H9 (cell line): Measurements from ENCODE around the gene SNCA. TPM values are rescaled to one million over a fixed set of nuclear protein-coding genes. Genes with fewer than 3 reads are reported as not detected.

Experiments used
- DNase-seq: peaks from one replicate; pipeline ENCODE4 v3.0.0-alpha.2; 2017
- H2AFZ ChIP-seq: one replicate; pipeline ENCODE4 v1.6.1; 2013; ENCODE audit warnings: mild to moderate bottlenecking, low read length, control low read depth, moderate library complexity
- H2AK5ac ChIP-seq: 2 replicates; pipeline ENCODE4 v1.6.1; 2013; ENCODE audit warnings: low read length, control low read depth, mixed read lengths; ENCODE audit not compliant: insufficient read length
- H2BK120ac ChIP-seq: one replicate; pipeline ENCODE4 v1.6.1; 2013; ENCODE audit warnings: low read depth, mild to moderate bottlenecking, low read length, control low read depth, inconsistent platforms; ENCODE audit not compliant: poor library complexity, severe bottlenecking
- H2BK12ac ChIP-seq: 2 replicates; pipeline ENCODE4 v1.6.1; 2013; ENCODE audit warnings: low read length, control low read depth, mixed read lengths, low read depth; ENCODE audit not compliant: insufficient read length
- H2BK15ac ChIP-seq: 2 replicates; pipeline ENCODE4 v1.6.1; 2013; ENCODE audit warnings: low read depth, low read length, control low read depth
- H2BK20ac ChIP-seq: one replicate; pipeline ENCODE4 v1.6.1; 2013; ENCODE audit warnings: low read depth, mild to moderate bottlenecking, low read length, control low read depth, inconsistent platforms; ENCODE audit not compliant: poor library complexity, severe bottlenecking
- H2BK5ac ChIP-seq: 2 replicates; pipeline ENCODE4 v1.6.1; 2013; ENCODE audit warnings: low read length, control low read depth, mixed read lengths; ENCODE audit not compliant: insufficient read length
- H3K14ac ChIP-seq: 2 replicates; pipeline ENCODE4 v1.6.1; 2013; ENCODE audit warnings: low read length, control low read depth; ENCODE audit not compliant: insufficient read depth
- H3K18ac ChIP-seq: 2 replicates; pipeline ENCODE4 v1.6.1; 2013; ENCODE audit warnings: low read depth, mild to moderate bottlenecking, mixed read lengths, low read length, control low read depth; ENCODE audit not compliant: insufficient read length
- H3K23ac ChIP-seq: 2 replicates; pipeline ENCODE4 v1.6.1; 2013; ENCODE audit warnings: low read length, control low read depth, mixed read lengths, low read depth; ENCODE audit not compliant: insufficient read length
- H3K23me2 ChIP-seq: 2 replicates; pipeline ENCODE4 v1.6.1; 2013; ENCODE audit warnings: low read depth, mild to moderate bottlenecking, mixed read lengths, low read length, control low read depth; ENCODE audit not compliant: insufficient read length, poor library complexity, severe bottlenecking
- H3K27ac ChIP-seq: 2 replicates; pipeline ENCODE4 v1.5.1; 2013; ENCODE audit warnings: low read length, control low read depth, mixed read lengths, low read depth; ENCODE audit not compliant: insufficient read length
- H3K27me3 ChIP-seq: 2 replicates; pipeline ENCODE4 v1.6.1; 2013; ENCODE audit warnings: low read length, control low read depth, inconsistent platforms; ENCODE audit not compliant: insufficient read depth
- H3K4ac ChIP-seq: 2 replicates; pipeline ENCODE4 v1.6.1; 2013; ENCODE audit warnings: low read depth, mild to moderate bottlenecking, control low read depth, inconsistent platforms, low read length, moderate library complexity
- H3K4me1 ChIP-seq: 2 replicates; pipeline ENCODE4 v1.6.1; 2013; ENCODE audit warnings: low read length, control low read depth, inconsistent platforms; ENCODE audit not compliant: insufficient read depth
- H3K4me2 ChIP-seq: 2 replicates; pipeline ENCODE4 v1.6.1; 2013; ENCODE audit warnings: low read length, control low read depth, mixed read lengths; ENCODE audit not compliant: insufficient read length, insufficient read depth
- H3K56ac ChIP-seq: 2 replicates; pipeline ENCODE4 v1.6.1; 2013; ENCODE audit warnings: low read depth, mild to moderate bottlenecking, mixed read lengths, low read length, control low read depth; ENCODE audit not compliant: insufficient read length
- H3K79me1 ChIP-seq: 2 replicates; pipeline ENCODE4 v1.6.1; 2013; ENCODE audit warnings: low read depth, mild to moderate bottlenecking, moderate library complexity, low read length, control low read depth, inconsistent platforms; ENCODE audit not compliant: insufficient read depth, poor library complexity, severe bottlenecking
- H3K79me2 ChIP-seq: 2 replicates; pipeline ENCODE4 v1.6.1; 2013; ENCODE audit warnings: low read length, control low read depth, inconsistent platforms; ENCODE audit not compliant: insufficient read depth
- H3K9ac ChIP-seq: 2 replicates; pipeline ENCODE4 v1.6.1; 2013; ENCODE audit warnings: low read length, control low read depth, mixed read lengths; ENCODE audit not compliant: insufficient read length; ENCODE audit errors: extremely low read depth
- H3K9me3 ChIP-seq: one replicate; pipeline ENCODE4 v1.6.1; 2013; ENCODE audit warnings: low read depth, low read length, inconsistent platforms; ENCODE audit not compliant: control insufficient read depth
- H3T11ph ChIP-seq: one replicate; pipeline ENCODE4 v1.6.1; 2013; ENCODE audit warnings: mild to moderate bottlenecking, low read length, control low read depth, inconsistent platforms
- H4K20me1 ChIP-seq: one replicate; pipeline ENCODE4 v1.6.1; 2013; ENCODE audit not compliant: control insufficient read depth, insufficient read length, insufficient read depth
- H4K5ac ChIP-seq: 2 replicates; pipeline ENCODE4 v1.6.1; 2013; ENCODE audit warnings: low read depth, mild to moderate bottlenecking, mixed read lengths, low read length, control low read depth; ENCODE audit not compliant: insufficient read length
- H4K8ac ChIP-seq: replicated peaks from 2 replicates; pipeline ENCODE4 v1.6.1; 2013; ENCODE audit warnings: low read length, control low read depth, mixed read lengths, low read depth; ENCODE audit not compliant: insufficient read length
- H4K91ac ChIP-seq: 2 replicates; pipeline ENCODE4 v1.6.1; 2013; ENCODE audit warnings: low read depth, mild to moderate bottlenecking, moderate library complexity, mixed read lengths, low read length, control low read depth; ENCODE audit not compliant: insufficient read length
- H3K27ac Mint-ChIP-seq, 3 experiments: 2 replicates in 2 of 3; 3 replicates in 1 of 3; pipeline ENCODE4 v1.8.0; 2020 to 2021; ENCODE audit warnings: mixed read lengths in 3 of 3, mild to moderate bottlenecking in 1 of 3, moderate library complexity in 1 of 3
- H3K27me3 Mint-ChIP-seq: 2 replicates; pipeline ENCODE4 v1.8.0; 2021; ENCODE audit warnings: low read depth, mild to moderate bottlenecking, moderate library complexity, mixed read lengths
- H3K36me3 Mint-ChIP-seq, 3 experiments: 2 replicates in 2 of 3; 3 replicates in 1 of 3; pipeline ENCODE4 v1.8.0; 2020 to 2021; ENCODE audit warnings: low read depth in 3 of 3, mixed read lengths in 3 of 3; ENCODE audit not compliant: insufficient read depth in 1 of 3
- H3K4me1 Mint-ChIP-seq, 2 experiments: 2 replicates each; pipeline ENCODE4 v1.8.0; 2020; ENCODE audit warnings: mixed read lengths in 2 of 2
- H3K4me3 Mint-ChIP-seq, 2 experiments: 2 replicates in 1 of 2; 3 replicates in 1 of 2; pipeline ENCODE4 v1.8.0; 2020 to 2021; ENCODE audit warnings: mild to moderate bottlenecking in 2 of 2, mixed read lengths in 2 of 2, moderate library complexity in 1 of 2
- H3K9me3 Mint-ChIP-seq, 2 experiments: 2 replicates in 1 of 2; 3 replicates in 1 of 2; pipeline ENCODE4 v1.8.0; 2020; ENCODE audit warnings: mild to moderate bottlenecking in 2 of 2, mixed read lengths in 2 of 2, moderate library complexity in 1 of 2
- WGBS: extraction: QIAGEN DNeasy Blood & Tissue Kit; methylation state at CpG from one replicate; pipeline ENCODE4 v1.1.7; 2013; ENCODE audit warnings: missing lambda C conversion rate, low lambda C conversion rate, mixed read lengths; ENCODE audit not compliant: insufficient read length; ENCODE audit errors: extremely low coverage; 5-methylcytosine and 5-hydroxymethylcytosine counted together
- total RNA-seq: library from RNA; stranded (reverse); gene quantifications from 2 replicates; pipeline ENCODE4 v1.2.1, GENCODE V29; 2021
- TF ChIP-seq, protein P1 (sequence below): fragments of 200-600 bp; sonication (generic); conservative IDR thresholded peaks from 3 replicates; pipeline ENCODE4 v1.8.0; 2021; ENCODE audit warnings: antibody characterized with exemption, mild to moderate bottlenecking

The SNCA gene
- total RNA-seq, 1 experiment from 2014 or later, result 8.5 TPM

DNA sequence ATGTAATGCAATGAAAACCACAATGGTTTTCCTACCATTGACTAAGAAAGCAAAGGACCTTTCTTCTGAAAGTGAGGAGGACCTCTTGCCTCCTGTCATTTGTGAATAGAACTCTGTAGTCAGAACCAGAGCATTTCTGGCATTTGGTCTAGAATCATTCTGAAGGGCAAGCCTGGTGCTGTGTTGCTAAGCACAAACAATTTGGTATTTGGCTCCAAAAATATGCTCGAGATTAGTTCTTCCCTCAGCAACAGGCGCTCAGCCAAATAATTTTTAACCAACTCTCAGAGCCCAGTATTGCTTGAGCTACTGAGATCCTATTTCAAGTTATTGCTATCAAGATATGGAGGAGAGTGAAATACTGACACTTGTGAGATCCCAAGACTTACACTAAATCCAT, 71.0 kb downstream of the SNCA start:
- H3K9ac ChIP-seq, result no peak overlapping the region
- no peaks in the 10 kb centered on the region for H3K9me3 ChIP-seq
- Mint-ChIP-seq H3K4me1 (no peaks in the 10 kb centered on the region), H3K9me3 (peaks cover 0 to 2% of the 10 kb centered on the region in 2 experiments; a peak in 1 of 5 replicates), H3K4me3 (no peak overlapping the region), H3K36me3 (no peaks in the 10 kb centered on the region; a peak in 1 of 7 replicates), H3K27me3 (no peaks in the 10 kb centered on the region), H3K27ac (no peak overlapping the region)
- H3K4ac ChIP-seq, result no peak overlapping the region
- no peaks in the 10 kb centered on the region for H3K79me1 ChIP-seq
- H2AFZ ChIP-seq, result no peak overlapping the region
- no peak overlapping the region for H4K5ac ChIP-seq
- no peaks in the 10 kb centered on the region for H3K4me1 ChIP-seq
- no peak overlapping the region for H2AK5ac ChIP-seq
- no peaks in the 10 kb centered on the region for H4K20me1 ChIP-seq
- no peak overlapping the region for H2BK12ac ChIP-seq
- no peak overlapping the region for H2BK5ac ChIP-seq
- no CpG with 5 or more reads among the region's 2 CpGs for WGBS
- H3K79me2 ChIP-seq, result no peaks in the 10 kb centered on the region
- no peak overlapping the region for H2BK15ac ChIP-seq
- H4K8ac ChIP-seq, result no peak overlapping the region
- no peak overlapping the region for H3K27ac ChIP-seq
- H3K27me3 ChIP-seq, result no peaks in the 10 kb centered on the region
- H3T11ph ChIP-seq, result no peak overlapping the region
- H4K91ac ChIP-seq, result no peak overlapping the region
- no peak overlapping the region for H3K23ac ChIP-seq
- DNase-seq, result no peak
- H2BK120ac ChIP-seq, result no peak overlapping the region
- no peak overlapping the region for H3K56ac ChIP-seq
- no peak overlapping the region for H3K18ac ChIP-seq
- H3K14ac ChIP-seq, result no peak overlapping the region
- TF ChIP-seq, protein P1, sequence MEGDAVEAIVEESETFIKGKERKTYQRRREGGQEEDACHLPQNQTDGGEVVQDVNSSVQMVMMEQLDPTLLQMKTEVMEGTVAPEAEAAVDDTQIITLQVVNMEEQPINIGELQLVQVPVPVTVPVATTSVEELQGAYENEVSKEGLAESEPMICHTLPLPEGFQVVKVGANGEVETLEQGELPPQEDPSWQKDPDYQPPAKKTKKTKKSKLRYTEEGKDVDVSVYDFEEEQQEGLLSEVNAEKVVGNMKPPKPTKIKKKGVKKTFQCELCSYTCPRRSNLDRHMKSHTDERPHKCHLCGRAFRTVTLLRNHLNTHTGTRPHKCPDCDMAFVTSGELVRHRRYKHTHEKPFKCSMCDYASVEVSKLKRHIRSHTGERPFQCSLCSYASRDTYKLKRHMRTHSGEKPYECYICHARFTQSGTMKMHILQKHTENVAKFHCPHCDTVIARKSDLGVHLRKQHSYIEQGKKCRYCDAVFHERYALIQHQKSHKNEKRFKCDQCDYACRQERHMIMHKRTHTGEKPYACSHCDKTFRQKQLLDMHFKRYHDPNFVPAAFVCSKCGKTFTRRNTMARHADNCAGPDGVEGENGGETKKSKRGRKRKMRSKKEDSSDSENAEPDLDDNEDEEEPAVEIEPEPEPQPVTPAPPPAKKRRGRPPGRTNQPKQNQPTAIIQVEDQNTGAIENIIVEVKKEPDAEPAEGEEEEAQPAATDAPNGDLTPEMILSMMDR, result no peak
- H3K4me2 ChIP-seq, result no peak overlapping the region
- no peaks in the 10 kb centered on the region for H3K23me2 ChIP-seq
- no peak overlapping the region for H2BK20ac ChIP-seq
